ENCODE data around the gene ARHGEF3. TPM values are rescaled to one million over a fixed set of nuclear protein-coding genes. Genes with fewer than 3 reads are reported as not detected.

The ARHGEF3 gene
- total and polyA plus RNA-seq, 4 experiments from 2014 or later = 120 to 160 (median 126) TPM

DNA sequence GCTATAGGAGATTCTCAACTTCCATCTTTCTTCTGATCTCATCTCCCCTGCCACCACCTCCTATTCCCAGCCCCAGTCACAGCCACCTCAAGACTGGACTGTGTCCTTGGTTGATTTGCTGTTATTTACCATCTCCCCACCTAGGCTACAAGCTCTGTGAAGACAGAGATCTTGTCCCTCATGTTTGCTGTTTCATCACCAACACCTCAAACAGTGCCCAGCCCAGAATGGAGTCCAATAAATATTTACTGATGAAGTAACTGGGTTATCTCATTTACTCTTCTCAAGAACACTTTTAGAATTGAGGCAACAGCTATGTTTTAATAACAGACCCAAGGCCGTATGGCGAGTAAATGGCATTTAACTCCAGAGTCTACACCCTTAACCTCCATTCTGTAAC is 29.1 kb upstream of the ARHGEF3 start:
- no peaks in the 10 kb centered on the region for H3K9me3 ChIP-seq (ENCODE audit: control insufficient read depth in 1 of 2, low read length in 2 of 2)
- Mint-ChIP-seq H3K9me3 (peaks cover 0 to 2% (median 0%) of the 10 kb centered on the region in 8 donors), H3K4me3 (no peak overlapping the region), H3K4me1 (peaks cover 32 to 53% (median 32%) of the 10 kb centered on the region in 4 donors), H3K27me3 (no peaks in the 10 kb centered on the region), H3K36me3 (peaks cover 5 to 13% of the 10 kb centered on the region in 2 donors), H3K27ac (peak overlapping the region in 3 of 7 donors; percentile 36 to 79 (median 53))
- no peak for DNase-seq
- peaks cover 18% of the 10 kb centered on the region for H3K4me1 ChIP-seq (ENCODE audit: insufficient read depth, low read length)
- no peak overlapping the region for H3K4me3 ChIP-seq (ENCODE audit: low read length in 2 of 2)
- ChIA-PET POLR2A (ENCODE audit: partially characterized antibody) (no interaction called here), CTCF (ENCODE audit: partially characterized antibody) (interaction anchor here (0.5 to 3.3 kb wide), 2 partner anchors 13 to 123 kb away, joined by 4 to 17 read pairs; no protein-coding TSS in a partner anchor)
- no peaks in the 10 kb centered on the region for H3K36me3 ChIP-seq (ENCODE audit: insufficient read depth, low read length)
- H3K27ac ChIP-seq (ENCODE audit: low read depth, low read length) = no peak overlapping the region
- no peaks in the 10 kb centered on the region for H3K27me3 ChIP-seq (ENCODE audit: insufficient read depth, low read length)
- intact Hi-C loops (cut with micrococcal nuclease) = no loop called here

DNA sequence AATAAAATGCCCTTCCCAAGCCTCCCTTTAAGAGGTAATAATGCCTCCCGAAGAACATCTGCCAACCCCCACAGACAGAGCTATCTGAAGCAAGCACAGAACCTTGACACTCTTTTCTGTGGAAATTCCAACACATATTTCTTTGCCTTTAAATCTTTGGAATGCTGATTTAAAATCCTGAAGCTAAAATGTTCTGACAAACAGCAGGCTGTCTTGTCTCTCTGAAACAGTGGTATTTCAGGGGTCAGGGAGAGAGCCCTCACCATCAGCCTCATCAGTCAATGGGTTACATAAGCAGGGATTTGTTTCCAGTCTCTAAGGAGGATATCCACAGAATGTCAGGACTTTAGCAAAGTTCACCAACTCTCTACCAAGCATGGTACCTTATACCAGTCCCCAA is 27.8 kb upstream of the ARHGEF3 start:
- CTCF ChIA-PET (ENCODE audit: partially characterized antibody) = interaction anchor here (1.1 to 3.3 kb wide), 2 partner anchors 12 to 164 kb away, joined by 3 to 17 read pairs; no protein-coding TSS in a partner anchor
- Histone ChIP-seq H3K9me3 (ENCODE audit: control insufficient read depth in 1 of 2, low read length in 2 of 2) (no peaks in the 10 kb centered on the region), H3K36me3 (ENCODE audit: insufficient read depth, low read length) (no peaks in the 10 kb centered on the region), H3K27me3 (ENCODE audit: insufficient read depth, low read length) (no peaks in the 10 kb centered on the region), H3K4me3 (ENCODE audit: low read length in 2 of 2) (no peak overlapping the region), H3K4me1 (ENCODE audit: insufficient read depth, low read length) (peaks cover 31% of the 10 kb centered on the region), H3K27ac (ENCODE audit: low read depth, low read length) (no peak overlapping the region)
- Mint-ChIP-seq H3K27me3 (no peaks in the 10 kb centered on the region), H3K36me3 (peaks cover 5 to 9% of the 10 kb centered on the region in 2 donors), H3K9me3 (peaks cover 0 to 2% (median 0%) of the 10 kb centered on the region in 8 donors), H3K4me1 (peaks cover 39 to 63% (median 43%) of the 10 kb centered on the region in 4 donors), H3K27ac (peak overlapping the region in 3 of 7 donors; percentile 35 to 61 (median 58)), H3K4me3 (peak overlapping the region in 1 of 8 donors; percentile 24)
- intact Hi-C loops (cut with micrococcal nuclease) = no loop called here
- POLR2A ChIA-PET (ENCODE audit: partially characterized antibody) = interaction anchor here (1.0 to 1.6 kb wide), 2 partner anchors 16 to 87 kb away, joined by 3 to 4 read pairs; no protein-coding TSS in a partner anchor
- no peak for DNase-seq

DNA sequence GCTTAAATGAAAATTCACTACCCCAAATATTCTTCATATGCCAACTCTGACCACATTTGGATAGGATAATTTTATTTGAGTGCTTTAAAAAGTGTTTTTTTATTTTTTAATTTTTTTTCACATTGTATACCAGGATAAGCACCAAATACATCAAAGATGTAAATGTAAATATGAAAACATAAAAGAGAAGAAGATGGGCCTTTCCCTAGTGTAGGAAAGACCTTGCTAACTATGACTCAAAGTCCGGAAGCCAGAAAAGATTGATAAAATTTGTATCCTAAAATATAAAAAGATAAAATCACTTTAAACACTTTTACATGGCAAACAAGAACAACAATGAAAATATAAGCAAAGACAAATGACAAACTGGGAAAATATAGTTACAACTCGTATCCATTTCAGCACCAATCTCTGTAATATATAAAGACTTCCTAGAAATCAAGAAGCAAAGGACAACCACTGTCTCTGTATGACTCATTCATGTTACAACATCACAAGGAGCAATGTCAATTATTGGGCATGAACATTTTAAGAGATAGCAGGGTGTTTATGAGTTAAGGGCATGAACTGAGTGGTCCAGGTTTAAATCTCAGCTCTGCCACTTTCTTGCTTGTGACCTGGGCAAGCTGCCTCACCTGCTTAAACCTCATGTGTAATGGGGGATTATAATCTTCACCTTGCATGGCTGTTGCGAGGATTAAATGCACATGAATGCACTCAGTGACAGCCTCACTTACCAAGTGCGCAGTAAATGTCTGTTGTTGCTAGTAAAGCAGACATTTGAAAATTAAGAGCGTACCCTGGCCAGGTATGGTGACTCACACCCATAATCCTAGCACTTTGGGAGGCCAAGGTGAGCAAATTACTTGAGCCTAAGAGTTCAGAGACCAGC is 25.3 kb upstream of the ARHGEF3 start:
- Histone ChIP-seq H3K4me3 (ENCODE audit: low read length in 2 of 2) (no peak overlapping the region), H3K27ac (ENCODE audit: low read depth, low read length) (no peak overlapping the region), H3K36me3 (ENCODE audit: insufficient read depth, low read length) (no peaks in the 10 kb centered on the region), H3K4me1 (ENCODE audit: insufficient read depth, low read length) (peaks cover 45% of the 10 kb centered on the region), H3K27me3 (ENCODE audit: insufficient read depth, low read length) (no peaks in the 10 kb centered on the region), H3K9me3 (ENCODE audit: control insufficient read depth in 1 of 2, low read length in 2 of 2) (no peaks in the 10 kb centered on the region)
- intact Hi-C loops (cut with micrococcal nuclease) = no loop called here
- H3K36me3 Mint-ChIP-seq = peaks cover 3 to 9% of the 10 kb centered on the region in 2 donors
- H3K4me1 Mint-ChIP-seq = peaks cover 47 to 70% (median 51%) of the 10 kb centered on the region in 4 donors
- H3K27me3 Mint-ChIP-seq = no peaks in the 10 kb centered on the region
- H3K27ac Mint-ChIP-seq = peak overlapping the region in 4 of 7 donors; percentile 2 to 43 (median 30)
- DNase-seq = no peak
- H3K4me3 Mint-ChIP-seq = no peak overlapping the region
- ChIA-PET POLR2A (ENCODE audit: partially characterized antibody) (no interaction called here), CTCF (ENCODE audit: partially characterized antibody) (interaction anchor here (3.2 to 4.4 kb wide), 2 partner anchors 24 to 28 kb away, joined by 18 to 26 read pairs; partner anchors contain the start of gene ARHGEF3)
- peaks cover 0 to 2% (median 0%) of the 10 kb centered on the region in 8 donors for H3K9me3 Mint-ChIP-seq

GRCh38 chr3:56825567-56826438 is 24.1 kb upstream of the ARHGEF3 start:
- Mint-ChIP-seq H3K9me3 (peaks cover 0 to under 1% (median 0%) of the 10 kb centered on the region in 8 donors), H3K4me1 (peaks cover 45 to 81% (median 47%) of the 10 kb centered on the region in 4 donors), H3K27ac (peak overlapping the region; percentile 0 to 88 (median 72)), H3K27me3 (no peaks in the 10 kb centered on the region), H3K4me3 (peak overlapping the region in 2 of 8 donors; percentile 9 to 22), H3K36me3 (peaks cover 3 to 4% of the 10 kb centered on the region in 2 donors)
- no peak for DNase-seq
- H3K27ac ChIP-seq (ENCODE audit: low read depth, low read length) = no peak overlapping the region
- no peak overlapping the region for H3K4me3 ChIP-seq (ENCODE audit: low read length in 2 of 2)
- H3K9me3 ChIP-seq (ENCODE audit: control insufficient read depth in 1 of 2, low read length in 2 of 2) = no peaks in the 10 kb centered on the region
- ChIA-PET CTCF (ENCODE audit: partially characterized antibody) (interaction anchor here (0.6 to 5.2 kb wide), 14 partner anchors 9 to 170 kb away, joined by 3 to 30 read pairs (median 4); partner anchors contain the start of gene ARHGEF3), POLR2A (ENCODE audit: partially characterized antibody) (interaction anchor here (0.6 to 2.2 kb wide), 5 partner anchors 8 to 269 kb away, joined by 3 to 12 read pairs (median 3); partner anchors contain the start of gene CCDC66)
- no peaks in the 10 kb centered on the region for H3K36me3 ChIP-seq (ENCODE audit: insufficient read depth, low read length)
- no peaks in the 10 kb centered on the region for H3K27me3 ChIP-seq (ENCODE audit: insufficient read depth, low read length)
- peaks cover 45% of the 10 kb centered on the region for H3K4me1 ChIP-seq (ENCODE audit: insufficient read depth, low read length)
- intact Hi-C loops (cut with micrococcal nuclease) = no loop called here

DNA sequence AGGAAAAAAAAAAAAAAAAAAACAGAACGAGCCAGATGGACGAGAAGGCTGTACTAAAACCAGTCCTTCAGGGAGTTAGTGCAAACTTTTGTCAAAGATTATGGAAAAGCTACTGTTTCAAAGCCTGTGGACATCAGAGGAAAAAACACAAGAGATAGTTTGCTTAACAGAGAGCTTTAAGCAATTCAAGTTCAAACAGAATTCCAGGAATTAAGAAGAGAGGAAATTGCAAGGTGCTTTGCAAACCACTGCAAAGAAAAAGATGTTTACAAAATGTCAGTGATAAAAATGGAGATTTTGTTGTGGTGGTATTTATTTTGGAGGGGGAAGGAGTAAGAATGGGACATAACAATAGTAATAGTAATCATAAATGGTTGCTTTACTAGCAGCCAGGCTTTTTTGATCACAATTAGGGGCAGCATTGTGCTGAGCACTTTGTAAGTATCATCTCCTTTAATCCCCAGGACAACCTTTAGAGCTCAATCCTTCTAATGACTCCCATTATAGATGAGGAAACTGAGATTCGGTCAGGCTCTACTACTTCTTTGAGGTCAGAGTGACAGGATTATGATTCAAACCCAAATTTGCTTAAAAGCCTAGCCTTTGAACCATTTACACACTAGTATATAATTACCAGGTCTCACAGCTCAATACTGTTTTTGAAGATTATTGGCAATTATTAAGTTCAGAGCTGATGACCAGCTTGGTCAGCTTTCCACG is 22.4 kb upstream of the ARHGEF3 start:
- peak overlapping the region; percentile 15 to 88 (median 42) for H3K27ac Mint-ChIP-seq
- H3K4me3 Mint-ChIP-seq = peak overlapping the region in 6 of 8 donors; percentile 7 to 78 (median 39)
- no peak for DNase-seq
- no peaks in the 10 kb centered on the region for H3K27me3 Mint-ChIP-seq
- intact Hi-C loops (cut with micrococcal nuclease) = no loop called here
- Histone ChIP-seq H3K9me3 (ENCODE audit: control insufficient read depth in 1 of 2, low read length in 2 of 2) (no peaks in the 10 kb centered on the region), H3K36me3 (ENCODE audit: insufficient read depth, low read length) (no peaks in the 10 kb centered on the region), H3K27ac (ENCODE audit: low read depth, low read length) (no peak overlapping the region), H3K4me1 (ENCODE audit: insufficient read depth, low read length) (peaks cover 47% of the 10 kb centered on the region), H3K4me3 (ENCODE audit: low read length in 2 of 2) (no peak overlapping the region), H3K27me3 (ENCODE audit: insufficient read depth, low read length) (no peaks in the 10 kb centered on the region)
- POLR2A ChIA-PET (ENCODE audit: partially characterized antibody) = interaction anchor here (0.6 to 2.2 kb wide), 8 partner anchors 11 to 146 kb away, joined by 3 to 12 read pairs (median 4); no protein-coding TSS in a partner anchor
- H3K9me3 Mint-ChIP-seq = no peaks in the 10 kb centered on the region
- H3K36me3 Mint-ChIP-seq = peaks cover 0 to 1% of the 10 kb centered on the region in 2 donors
- H3K4me1 Mint-ChIP-seq = peaks cover 45 to 76% (median 49%) of the 10 kb centered on the region in 4 donors
- CTCF ChIA-PET (ENCODE audit: partially characterized antibody) = interaction anchor here (1.2 to 5.2 kb wide), 8 partner anchors 11 to 172 kb away, joined by 3 to 30 read pairs (median 6); partner anchors contain the start of gene ARHGEF3

DNA sequence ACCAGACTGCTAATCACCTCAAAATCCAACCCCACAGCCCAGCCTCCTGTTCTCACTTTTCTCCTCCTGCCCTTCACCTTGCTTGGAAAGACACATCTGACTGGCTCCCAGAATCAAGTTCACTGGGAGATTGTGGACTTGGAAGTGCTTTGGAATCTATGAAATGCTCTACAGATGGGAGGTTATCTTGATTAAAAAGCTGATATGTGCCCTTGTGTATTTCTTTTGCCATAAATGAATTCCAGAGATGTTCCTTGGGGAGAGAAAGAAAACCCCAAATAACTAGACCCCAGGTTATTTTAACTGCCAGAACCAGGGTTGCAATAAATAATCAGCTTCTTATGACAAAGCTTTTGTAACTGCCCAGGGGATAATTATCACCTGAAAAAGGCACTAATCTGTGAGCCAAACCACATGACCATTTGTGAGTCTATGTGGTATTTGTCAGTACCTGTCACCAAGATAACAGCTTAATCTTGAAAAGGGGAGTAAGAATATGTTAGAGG is 21.7 kb upstream of the ARHGEF3 start:
- no peak overlapping the region for H3K27ac ChIP-seq (ENCODE audit: low read depth, low read length)
- H3K4me3 Mint-ChIP-seq = peak overlapping the region in 6 of 8 donors; percentile 4 to 78 (median 48)
- peaks cover 50 to 80% (median 56%) of the 10 kb centered on the region in 4 donors for H3K4me1 Mint-ChIP-seq

More for the DNA sequence above, 21.7 kb upstream of the ARHGEF3 start:
- no peak for DNase-seq
- H3K36me3 Mint-ChIP-seq = peaks cover 0 to 1% of the 10 kb centered on the region in 2 donors
- intact Hi-C loops (cut with micrococcal nuclease) = no loop called here
- Histone ChIP-seq H3K9me3 (ENCODE audit: control insufficient read depth in 1 of 2, low read length in 2 of 2) (no peaks in the 10 kb centered on the region), H3K4me3 (ENCODE audit: low read length in 2 of 2) (no peak overlapping the region), H3K36me3 (ENCODE audit: insufficient read depth, low read length) (no peaks in the 10 kb centered on the region), H3K4me1 (ENCODE audit: insufficient read depth, low read length) (peaks cover 53% of the 10 kb centered on the region), H3K27me3 (ENCODE audit: insufficient read depth, low read length) (no peaks in the 10 kb centered on the region)
- peak overlapping the region; percentile 18 to 88 (median 65) for H3K27ac Mint-ChIP-seq
- ChIA-PET POLR2A (ENCODE audit: partially characterized antibody) (interaction anchor here (0.6 to 1.2 kb wide), 6 partner anchors 11 to 147 kb away, joined by 3 to 4 read pairs (median 4); no protein-coding TSS in a partner anchor), CTCF (ENCODE audit: partially characterized antibody) (interaction anchor here (1.2 to 5.2 kb wide), 4 partner anchors 10 to 165 kb away, joined by 3 to 30 read pairs (median 15); no protein-coding TSS in a partner anchor)
- no peaks in the 10 kb centered on the region for H3K27me3 Mint-ChIP-seq
- no peaks in the 10 kb centered on the region for H3K9me3 Mint-ChIP-seq
